ENCODE data around the gene C19orf12.

Gene C19orf12

GRCh38 chr19:29695765-29696564 is 19.1 kb downstream of the C19orf12 start:
- DNase-seq (ENCODE audit: low spot score), result no peak

GRCh38 chr19:29694669-29695627 is 20.1 kb downstream of the C19orf12 start:
- peak; percentile 65 for DNase-seq (ENCODE audit: low spot score)

- no peak for DNase-seq (ENCODE audit: low spot score)
Observed at GRCh38 chr19:29694161-29694560, 20.9 kb downstream of the C19orf12 start.

- DNase-seq (ENCODE audit: low spot score), result peak; percentile 44
Observed at GRCh38 chr19:29690842-29691241, 24.2 kb downstream of the C19orf12 start.

- DNase-seq (ENCODE audit: low spot score), result no peak
Observed at GRCh38 chr19:29687897-29688728, 26.9 kb downstream of the C19orf12 start.

- DNase-seq (ENCODE audit: low spot score), result peak; percentile 67
Observed at GRCh38 chr19:29687244-29687896, 27.7 kb downstream of the C19orf12 start.

- no peak for DNase-seq (ENCODE audit: low spot score)
Observed at GRCh38 chr19:29686285-29686805, 28.7 kb downstream of the C19orf12 start.

- DNase-seq (ENCODE audit: low spot score), result no peak
Observed at GRCh38 chr19:29685326-29685725, 29.7 kb downstream of the C19orf12 start.

GRCh38 chr19:29683009-29683408 is 32.1 kb downstream of the C19orf12 start:
- DNase-seq (ENCODE audit: low spot score), result peak; percentile 20

GRCh38 chr19:29682236-29682895 is 32.7 kb downstream of the C19orf12 start:
- DNase-seq (ENCODE audit: low spot score), result no peak

GRCh38 chr19:29681422-29682235 is 33.4 kb downstream of the C19orf12 start:
- DNase-seq (ENCODE audit: low spot score), result no peak

GRCh38 chr19:29680937-29681336 is 34.1 kb downstream of the C19orf12 start:
- no peak for DNase-seq (ENCODE audit: low spot score)

- DNase-seq (ENCODE audit: low spot score), result no peak
Observed at GRCh38 chr19:29680447-29680846, 34.6 kb downstream of the C19orf12 start.

- DNase-seq (ENCODE audit: low spot score), result no peak
Observed at GRCh38 chr19:29679598-29680210, 35.4 kb downstream of the C19orf12 start.

GRCh38 chr19:29678484-29679106 is 36.5 kb downstream of the C19orf12 start:
- DNase-seq (ENCODE audit: low spot score), result no peak

GRCh38 chr19:29677001-29677817 is 37.9 kb downstream of the C19orf12 start:
- DNase-seq (ENCODE audit: low spot score), result no peak

- no peak for DNase-seq (ENCODE audit: low spot score)
Observed at GRCh38 chr19:29676586-29676985, 38.5 kb downstream of the C19orf12 start.

GRCh38 chr19:29675650-29676186 is 39.3 kb downstream of the C19orf12 start:
- DNase-seq (ENCODE audit: low spot score), result no peak

Measured in kidney tubule cell (primary cell).